GM21737 (cell line): ENCODE measurements around the gene CAMK4.
"Not testable (repeated sequence)": the region's sequence is repeated elsewhere in the genome, so short reads cannot be mapped to it uniquely, and the experiment has no call there.

Experiments
- ATAC-seq: cut with Tn5 transposase; IDR thresholded peaks from one replicate; pipeline ENCODE4 v1.9.1; 2021; ENCODE audit warnings: mild to moderate bottlenecking, moderate library complexity; ENCODE audit not compliant: unreplicated experiment

Gene CAMK4

GRCh38 chr5:111255169-111255568 lies 31.0 kb downstream of the CAMK4 start:
- ATAC-seq = peak; percentile 4

GRCh38 chr5:111256128-111256527 lies 31.9 kb downstream of the CAMK4 start:
- no peak for ATAC-seq

- ATAC-seq = not testable (repeated sequence)
These were observed 33.4 kb downstream of the CAMK4 start for GRCh38 chr5:111257610-111258009.

- ATAC-seq = no peak
These were observed 35.5 kb downstream of the CAMK4 start for GRCh38 chr5:111259636-111260035.

- no peak for ATAC-seq
These were observed 37.4 kb downstream of the CAMK4 start for GRCh38 chr5:111261610-111262009.

GRCh38 chr5:111262153-111262552 lies 38.0 kb downstream of the CAMK4 start:
- ATAC-seq = no peak

- ATAC-seq = no peak
These were observed 38.6 kb downstream of the CAMK4 start for GRCh38 chr5:111262815-111263214.

GRCh38 chr5:111266491-111266890 lies 42.3 kb downstream of the CAMK4 start:
- no peak for ATAC-seq

- ATAC-seq = no peak
These were observed 44.1 kb downstream of the CAMK4 start for GRCh38 chr5:111268300-111268699.

- ATAC-seq = no peak
These were observed 47.7 kb downstream of the CAMK4 start for GRCh38 chr5:111271885-111272284.

- no peak for ATAC-seq
These were observed 52.9 kb downstream of the CAMK4 start for GRCh38 chr5:111277061-111277460.

GRCh38 chr5:111278858-111279504 lies 54.8 kb downstream of the CAMK4 start:
- peak; percentile 92 for ATAC-seq

- no peak for ATAC-seq
These were observed 56.2 kb downstream of the CAMK4 start for GRCh38 chr5:111280282-111280951.

GRCh38 chr5:111282798-111283197 lies 58.6 kb downstream of the CAMK4 start:
- no peak for ATAC-seq

- ATAC-seq = no peak
These were observed 60.6 kb downstream of the CAMK4 start for GRCh38 chr5:111284825-111285224.

- no peak for ATAC-seq
These were observed 70.4 kb downstream of the CAMK4 start for GRCh38 chr5:111294551-111294950.

- ATAC-seq = no peak
These were observed 71.5 kb downstream of the CAMK4 start for GRCh38 chr5:111295649-111296048.

GRCh38 chr5:111296570-111296969 lies 72.4 kb downstream of the CAMK4 start:
- no peak for ATAC-seq

- ATAC-seq = no peak
These were observed 74.9 kb downstream of the CAMK4 start for GRCh38 chr5:111299067-111299481.

- ATAC-seq = no peak
These were observed 75.7 kb downstream of the CAMK4 start for GRCh38 chr5:111299831-111300432.

GRCh38 chr5:111301264-111301663 lies 77.1 kb downstream of the CAMK4 start:
- no peak for ATAC-seq

- not testable (repeated sequence) for ATAC-seq
These were observed 77.9 kb downstream of the CAMK4 start for GRCh38 chr5:111302043-111302442.
